ENCODE data around the gene ZCCHC7.

The ZCCHC7 gene

GRCh38 chr9:37212435-37212834 lies 92.1 kb downstream of the ZCCHC7 start:
- no peak for DNase-seq

- DNase-seq, result no peak
These were observed 95.0 kb downstream of the ZCCHC7 start for GRCh38 chr9:37215381-37215780.

- DNase-seq, result no peak
These were observed 95.5 kb downstream of the ZCCHC7 start for GRCh38 chr9:37215830-37216229.

GRCh38 chr9:37217161-37217560 lies 96.8 kb downstream of the ZCCHC7 start:
- DNase-seq, result no peak

GRCh38 chr9:37218800-37219425 lies 98.5 kb downstream of the ZCCHC7 start:
- no peak for DNase-seq

GRCh38 chr9:37220971-37221370 lies 100.6 kb downstream of the ZCCHC7 start:
- DNase-seq, result no peak

- no peak for DNase-seq
These were observed 101.2 kb downstream of the ZCCHC7 start for GRCh38 chr9:37221489-37222106.

- no peak for DNase-seq
These were observed 109.1 kb downstream of the ZCCHC7 start for GRCh38 chr9:37229455-37229854.

GRCh38 chr9:37229882-37230482 lies 109.6 kb downstream of the ZCCHC7 start:
- DNase-seq, result no peak

GRCh38 chr9:37236822-37237221 lies 116.4 kb downstream of the ZCCHC7 start:
- no peak for DNase-seq

- no peak for DNase-seq
These were observed 117.7 kb downstream of the ZCCHC7 start for GRCh38 chr9:37238122-37238521.

- DNase-seq, result no peak
These were observed 119.0 kb downstream of the ZCCHC7 start for GRCh38 chr9:37239224-37239859.

GRCh38 chr9:37239921-37240320 lies 119.5 kb downstream of the ZCCHC7 start:
- DNase-seq, result no peak

GRCh38 chr9:37241340-37241739 lies 121.0 kb downstream of the ZCCHC7 start:
- no peak for DNase-seq

- DNase-seq, result no peak
These were observed 121.7 kb downstream of the ZCCHC7 start for GRCh38 chr9:37242089-37242488.

- DNase-seq, result no peak
These were observed 123.4 kb downstream of the ZCCHC7 start for GRCh38 chr9:37243588-37244345.

- no peak for DNase-seq
These were observed 126.5 kb downstream of the ZCCHC7 start for GRCh38 chr9:37246826-37247225.

GRCh38 chr9:37248651-37249163 lies 128.3 kb downstream of the ZCCHC7 start:
- DNase-seq, result no peak

GRCh38 chr9:37251452-37251851 lies 131.1 kb downstream of the ZCCHC7 start:
- DNase-seq, result no peak

GRCh38 chr9:37253377-37253937 lies 133.1 kb downstream of the ZCCHC7 start:
- DNase-seq, result no peak

- no peak for DNase-seq
These were observed 134.8 kb downstream of the ZCCHC7 start for GRCh38 chr9:37255187-37255586.

GRCh38 chr9:37255944-37256862 lies 135.8 kb downstream of the ZCCHC7 start:
- DNase-seq, result no peak

Data from NCI-H748 treated with DMSO at 0.1 percent for 48 hours (cell line).